Activated T-cell treated with anti-CD3 and anti-CD28 coated beads, Interleukin-2, amount 50 U/mL, for 1 hour (primary cell): ENCODE data around the gene CHM.
"Not testable (repeated sequence)": the region's sequence is repeated elsewhere in the genome, so short reads cannot be mapped to it uniquely, and the experiment has no call there.

ENCODE experiments used
- DNase-seq: peaks from one replicate; pipeline ENCODE4 v3.0.0-alpha.2; 2020

Gene CHM

GRCh38 chrX:85995641-85996040 is 51.7 kb downstream of the CHM start:
- no peak for DNase-seq

GRCh38 chrX:85994797-85995196 is 52.6 kb downstream of the CHM start:
- DNase-seq, result no peak

- no peak for DNase-seq
Observed at GRCh38 chrX:85994228-85994627, 53.1 kb downstream of the CHM start.

DNA sequence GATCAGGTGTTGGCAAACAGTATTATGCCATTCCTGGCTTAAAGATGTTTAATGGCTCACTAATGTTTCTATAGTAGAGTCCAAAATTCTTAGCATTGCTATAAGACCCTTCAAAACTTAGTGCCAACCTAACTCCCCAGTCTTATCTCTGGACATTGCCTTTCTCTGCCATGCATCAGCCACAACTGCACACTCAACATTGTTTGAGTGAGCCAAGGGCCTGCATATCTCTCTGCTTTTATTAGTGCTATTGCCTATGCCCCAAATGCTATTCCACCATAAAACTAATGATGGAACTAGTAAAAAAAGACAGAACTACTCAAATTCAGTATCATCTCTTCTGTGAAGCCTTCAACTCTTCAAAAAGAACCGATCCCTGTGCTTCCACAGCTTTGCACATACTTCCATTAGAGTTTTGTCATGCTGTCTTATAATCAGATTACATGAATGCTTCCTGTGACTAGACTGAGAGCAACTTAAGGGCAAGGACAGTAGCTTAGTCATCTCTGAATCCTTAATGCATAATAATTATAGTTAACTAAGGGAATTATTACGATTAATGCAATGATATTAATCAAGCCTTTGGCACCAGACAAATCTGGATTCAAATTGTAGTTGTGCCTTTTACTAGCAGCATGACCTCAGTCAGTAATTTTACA is 53.7 kb downstream of the CHM start:
- DNase-seq, result no peak

DNA sequence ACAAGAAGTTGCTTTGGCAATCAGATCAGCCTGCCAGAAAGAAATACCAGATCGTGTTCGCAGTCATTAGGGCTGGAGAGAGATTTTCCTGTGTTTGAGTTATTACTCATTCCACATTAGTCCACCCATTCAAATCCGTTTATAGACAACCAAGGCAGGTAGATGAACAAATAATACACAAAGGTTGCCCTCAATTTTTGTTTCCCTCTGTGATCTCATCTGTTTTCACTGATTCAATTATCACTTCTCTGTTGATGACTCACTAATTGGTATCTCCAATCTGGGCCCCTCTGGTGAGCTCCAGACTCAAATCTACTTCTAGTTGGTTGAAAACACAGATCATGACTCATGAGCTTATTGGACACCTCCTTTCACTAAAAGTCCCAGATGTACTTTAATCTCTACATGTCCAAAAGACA is 54.5 kb downstream of the CHM start:
- DNase-seq, result no peak

GRCh38 chrX:85988353-85988752 is 59.0 kb downstream of the CHM start:
- no peak for DNase-seq

- no peak for DNase-seq
Observed at GRCh38 chrX:85980286-85980685, 67.1 kb downstream of the CHM start.

DNA sequence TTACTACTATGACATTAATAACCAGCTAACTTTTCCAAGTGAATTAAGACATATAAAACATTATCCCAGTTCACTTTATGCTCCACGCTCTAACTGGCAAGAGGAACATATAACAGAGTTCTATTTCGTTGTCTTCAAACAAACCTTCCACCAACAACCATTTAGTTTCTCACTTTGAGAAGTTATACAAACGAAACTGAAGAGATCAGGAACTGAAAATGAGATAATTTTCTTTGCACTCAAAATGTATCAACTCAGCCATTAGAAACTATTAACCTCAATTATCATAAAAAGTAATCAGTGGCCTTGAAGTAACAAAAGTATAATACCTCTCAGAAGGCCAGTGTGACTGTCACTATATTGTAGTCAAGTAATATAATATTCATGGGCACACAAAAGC is 70.1 kb downstream of the CHM start:
- DNase-seq, result no peak

- DNase-seq, result not testable (repeated sequence)
Observed at GRCh38 chrX:85972351-85972750, 75.0 kb downstream of the CHM start.

- no peak for DNase-seq
Observed at GRCh38 chrX:85964744-85965143, 82.6 kb downstream of the CHM start.

GRCh38 chrX:85963736-85964135 is 83.6 kb downstream of the CHM start:
- no peak for DNase-seq

DNA sequence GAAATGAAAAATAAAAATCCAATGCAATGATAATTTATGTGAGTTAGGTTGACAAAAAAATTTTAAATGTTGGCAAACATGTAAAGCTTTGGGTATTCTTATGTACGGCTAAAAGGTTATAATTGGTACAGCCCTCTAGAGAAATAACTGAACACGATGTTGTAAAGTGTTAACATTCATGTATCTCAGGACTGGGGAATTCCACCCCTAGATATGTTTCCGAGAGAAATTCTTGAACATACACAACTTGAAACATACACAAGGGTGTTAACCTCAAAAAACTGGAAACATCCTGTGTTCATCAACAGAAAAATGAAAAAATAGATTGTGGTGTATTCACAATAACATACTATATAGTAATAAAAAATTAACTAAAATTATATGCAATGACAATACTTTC is 91.8 kb downstream of the CHM start:
- DNase-seq, result no peak

DNA sequence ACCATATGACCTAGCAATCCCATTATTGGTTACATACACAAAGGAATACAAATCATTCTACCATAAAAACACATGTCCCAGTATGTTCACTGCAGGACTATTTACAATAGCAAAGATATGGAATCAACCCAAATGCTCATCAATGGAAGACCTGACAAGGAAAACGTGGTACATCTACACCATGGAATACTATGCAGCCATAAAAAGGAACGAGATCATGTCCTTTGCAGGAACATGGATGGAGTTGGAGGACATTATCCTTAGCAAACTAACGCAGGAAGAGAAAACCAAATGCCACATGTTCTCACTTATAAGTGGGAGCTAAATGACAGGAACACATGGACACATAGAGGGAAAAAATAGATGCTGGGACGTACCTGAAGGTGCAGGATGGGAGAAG is 102.6 kb downstream of the CHM start:
- not testable (repeated sequence) for DNase-seq

GRCh38 chrX:85941275-85941674 is 106.1 kb downstream of the CHM start:
- DNase-seq, result no peak

GRCh38 chrX:85939942-85940341 is 107.4 kb downstream of the CHM start:
- not testable (repeated sequence) for DNase-seq

DNA sequence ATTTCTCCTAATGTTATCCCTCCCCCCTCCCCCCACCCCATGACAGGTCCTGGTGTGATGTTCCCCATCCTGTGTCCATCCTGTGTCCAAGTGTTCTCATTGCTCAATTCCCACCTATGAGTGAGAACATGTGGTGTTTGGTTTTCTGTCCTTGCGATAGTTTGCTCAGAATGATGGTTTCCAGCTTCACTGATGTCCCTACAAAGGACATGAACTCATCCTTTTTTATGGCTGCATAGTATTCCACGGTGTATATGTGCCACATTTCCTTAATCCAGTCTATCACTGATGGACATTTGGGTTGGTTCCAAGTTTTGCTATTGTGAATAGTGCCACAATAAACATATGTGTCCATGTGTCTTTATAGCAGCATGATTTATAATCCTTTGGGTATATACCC is 113.0 kb downstream of the CHM start:
- DNase-seq, result not testable (repeated sequence)

DNA sequence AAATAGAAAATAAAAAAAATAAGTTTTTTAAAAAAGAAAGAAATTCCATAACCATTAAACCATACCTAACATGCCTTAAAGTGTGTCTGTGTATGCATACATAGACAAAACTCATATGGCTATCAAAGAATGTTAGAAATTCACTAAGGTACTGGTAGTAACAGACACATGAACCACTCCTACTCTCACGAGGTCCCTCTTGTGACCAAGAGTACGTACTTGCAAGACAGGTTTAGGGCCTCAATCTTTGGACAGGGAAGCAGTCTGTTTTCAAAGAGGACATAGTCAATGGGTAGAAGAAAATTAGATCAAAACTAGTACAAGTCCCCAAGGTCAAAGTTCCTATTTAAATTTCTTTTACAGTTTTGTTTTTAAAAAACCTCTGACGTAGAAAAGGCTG is 117.3 kb downstream of the CHM start:
- no peak for DNase-seq

DNA sequence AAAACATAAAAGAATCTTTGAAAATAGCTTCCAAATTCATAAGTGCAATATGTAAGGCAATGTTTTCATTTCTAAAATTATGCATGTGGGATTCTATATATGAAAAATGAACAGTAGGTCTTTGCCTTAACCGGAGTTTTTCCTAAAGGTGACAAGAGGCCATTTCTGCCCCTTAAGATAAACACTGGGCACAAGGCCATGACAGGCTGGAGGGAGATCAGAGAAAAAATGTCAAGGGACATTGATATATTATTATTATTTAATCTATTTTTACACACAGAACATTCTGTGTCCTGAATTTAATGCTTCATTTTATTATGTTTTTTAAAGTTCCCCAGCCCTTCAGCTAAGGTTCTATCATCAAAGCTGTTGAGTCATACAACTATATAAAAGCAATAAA is 118.8 kb downstream of the CHM start:
- DNase-seq, result no peak

DNA sequence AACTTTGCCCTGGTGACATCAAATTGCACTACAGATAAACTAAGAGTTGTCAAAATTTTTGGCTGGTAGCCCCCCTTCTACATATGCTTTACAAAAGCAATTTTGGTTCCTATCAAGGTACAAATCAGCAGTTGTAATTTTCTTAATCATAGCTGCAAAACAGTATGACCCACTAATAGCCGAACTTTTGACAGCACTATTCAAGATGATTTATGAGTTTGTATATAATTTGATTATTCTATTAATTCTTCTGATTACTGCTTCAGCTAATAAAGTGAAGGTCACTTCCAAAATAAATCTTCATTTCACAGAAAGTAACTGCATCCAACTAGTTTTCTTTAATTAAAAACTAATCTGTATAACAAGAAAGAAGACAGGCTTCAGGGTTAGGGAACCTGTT is 119.6 kb downstream of the CHM start:
- no peak for DNase-seq

- DNase-seq, result no peak
Observed at GRCh38 chrX:85922821-85923220, 124.5 kb downstream of the CHM start.

GRCh38 chrX:85916656-85917280 is 130.6 kb downstream of the CHM start:
- DNase-seq, result not testable (repeated sequence)

- DNase-seq, result no peak
Observed at GRCh38 chrX:85914431-85914830, 132.9 kb downstream of the CHM start.

GRCh38 chrX:85907316-85907715 is 140.0 kb downstream of the CHM start:
- no peak for DNase-seq

- no peak for DNase-seq
Observed at GRCh38 chrX:85906399-85906798, 141.0 kb downstream of the CHM start.

GRCh38 chrX:85905851-85906250 is 141.5 kb downstream of the CHM start:
- DNase-seq, result no peak
